Aorta (tissue), 5 donors: Measurements from ENCODE around the gene GGA2. TPM values are rescaled to one million over a fixed set of nuclear protein-coding genes. Genes with fewer than 3 reads are reported as not detected.

Experiments used
- ATAC-seq: fragments of 200-7000 bp; cut with Tn5 transposase; one replicate; pipeline ENCODE4 v1.9.1; 2022; ENCODE audit warnings: moderate library complexity; ENCODE audit not compliant: low FRiP score
- DNase-seq, 2 donors: peaks; one replicate each; pipeline ENCODE4 v3.0.0-alpha.2; 2020
- H3K27ac ChIP-seq, 2 donors: one replicate each; pipeline ENCODE4 v1.5.1; 2013; ENCODE audit warnings: low read length in 2 of 2, mild to moderate bottlenecking in 2 of 2, moderate library complexity in 2 of 2, control low read depth in 1 of 2, inconsistent platforms in 1 of 2, low read depth in 1 of 2
- H3K27me3 ChIP-seq, 2 donors: one replicate each; pipeline ENCODE4 v1.6.1; 2013; ENCODE audit warnings: control low read depth in 1 of 2, low read length in 1 of 2, mild to moderate bottlenecking in 1 of 2, moderate library complexity in 1 of 2; ENCODE audit not compliant: insufficient read depth in 2 of 2, control insufficient read depth in 1 of 2
- H3K36me3 ChIP-seq, 2 donors: one replicate each; pipeline ENCODE4 v1.6.1; 2013; ENCODE audit warnings: control low read depth in 1 of 2, low read length in 1 of 2, mild to moderate bottlenecking in 1 of 2; ENCODE audit not compliant: insufficient read depth in 2 of 2, control insufficient read depth in 1 of 2
- H3K4me1 ChIP-seq, 2 donors: one replicate each; pipeline ENCODE4 v1.6.1; 2013; ENCODE audit warnings: low read length in 2 of 2, control low read depth in 1 of 2, mild to moderate bottlenecking in 1 of 2, moderate library complexity in 1 of 2; ENCODE audit not compliant: insufficient read depth in 2 of 2, control insufficient read depth in 1 of 2
- H3K4me3 ChIP-seq, 2 donors: one replicate each; pipeline ENCODE4 v1.5.1; 2013; ENCODE audit warnings: low read length in 2 of 2, control low read depth in 1 of 2, mild to moderate bottlenecking in 1 of 2
- H3K9me3 ChIP-seq: one replicate; pipeline ENCODE4 v1.6.1; 2013; ENCODE audit warnings: mild to moderate bottlenecking, low read length; ENCODE audit not compliant: control insufficient read depth
- WGBS, 2 donors: extraction: QIAGEN DNeasy Blood & Tissue Kit; methylation state at CpG; one replicate each; pipeline ENCODE4 v1.1.7; 2013; 5-methylcytosine and 5-hydroxymethylcytosine counted together
- intact Hi-C, 2 donors: fragments of 100-400 bp; cut with DNase I; formaldehyde crosslinking; loops; one replicate each; pipeline versions ENCODE4 v1.14.2 to v1.15.0; 2022
- polyA plus RNA-seq, 2 donors: library from polyadenylated mRNA; stranded (reverse); fragments of 200-250 nt; gene quantifications; one replicate each; pipeline ENCODE4 v1.2.3, GENCODE V29; 2013
- total RNA-seq, 2 donors: library from RNA; stranded (reverse); fragmentation: NEBNext Ultra II Directional; extraction: Animal tissue kit (Norgen Biotek cat#: 25700); gene quantifications; one replicate each; pipeline ENCODE4 v1.2.1, GENCODE V29; 2021
- donor health status: healthy with polysubstance abuse.
- donor health status: Bipolar disorder and iron deficiency.
- donor health status: DM: no; HTN: no; CAD: no.
- donor health status: DM: no; HTN: no; CAD: no.
- donor health status: DM: yes; HTN: yes; CAD: no.

GGA2 gene
- total and polyA plus RNA-seq, 4 donors = 12.0 to 84.9 (median 33.1) TPM

DNA sequence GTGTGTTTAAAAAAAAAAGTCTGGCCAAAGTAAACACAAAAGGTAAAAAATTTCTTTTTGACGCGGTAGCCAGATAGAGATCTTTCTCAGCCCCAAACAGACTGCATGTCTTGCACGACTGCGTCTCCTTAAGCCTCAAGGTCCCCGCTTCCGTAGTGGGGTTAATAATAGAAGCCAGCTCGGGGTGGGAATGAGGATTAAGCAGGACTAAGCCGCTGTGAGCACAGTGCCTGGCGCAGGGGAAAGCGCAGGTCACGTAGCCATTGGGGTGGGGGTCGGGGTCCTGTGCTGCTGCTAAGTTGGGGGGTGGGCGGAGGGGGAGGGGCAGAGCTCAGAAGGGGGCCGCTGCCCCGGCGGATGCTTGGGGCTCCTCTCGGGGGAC lies 521 bp downstream of the GGA2 start:
- no peaks in the 10 kb centered on the region for H3K27me3 ChIP-seq
- peaks cover 0 to under 1% of the 10 kb centered on the region in 2 donors for H3K36me3 ChIP-seq
- ATAC-seq = peak; percentile 33
- peak in 1 of 2 donors; percentile 36 for DNase-seq
- H3K27ac ChIP-seq = no peak overlapping the region
- H3K4me1 ChIP-seq = no peaks in the 10 kb centered on the region
- WGBS, 2 donors = 0 to 1% methylated on average over 12 to 17 of the region's 17 CpGs
- H3K9me3 ChIP-seq = no peaks in the 10 kb centered on the region
- intact Hi-C loops = loop anchor here in 1 of 2 donors (5.0 kb wide), 1 partner anchor 48 kb away; the partner anchor contains the start of genes EARS2 and UBFD1
- peak overlapping the region; percentile 81 to 86 for H3K4me3 ChIP-seq

- intact Hi-C loops = loop anchor here in 1 of 2 donors (5.0 kb wide), 1 partner anchor 48 kb away; the partner anchor contains the start of genes EARS2 and UBFD1
- WGBS, 2 donors = 1 to 4% methylated on average over 5 of the region's 5 CpGs
Measured at GRCh38 chr16:23509441-23509754, 896 bp downstream of the GGA2 start.

GRCh38 chr16:23508589-23509440 lies 1.5 kb downstream of the GGA2 start:
- 1 to 3% methylated on average over 28 of the region's 28 CpGs for WGBS, 2 donors
- Histone ChIP-seq H3K4me3 (peak overlapping the region; percentile 81 to 86), H3K27ac (peak overlapping the region in 1 of 2 donors; percentile 13), H3K4me1 (peaks cover 0 to 2% of the 10 kb centered on the region in 2 donors), H3K36me3 (no peaks in the 10 kb centered on the region), H3K27me3 (no peaks in the 10 kb centered on the region), H3K9me3 (no peaks in the 10 kb centered on the region)
- DNase-seq (peak in 1 of 2 donors; percentile 47), ATAC-seq (no peak)
- intact Hi-C loops = loop anchor here in 1 of 2 donors (5.0 kb wide), 1 partner anchor 48 kb away; the partner anchor contains the start of genes EARS2 and UBFD1

More at GRCh38 chr16:23509441-23509754, 896 bp downstream of the GGA2 start:
- Histone ChIP-seq H3K4me1 (no peaks in the 10 kb centered on the region), H3K9me3 (no peaks in the 10 kb centered on the region), H3K27ac (no peak overlapping the region), H3K36me3 (no peaks in the 10 kb centered on the region), H3K27me3 (no peaks in the 10 kb centered on the region), H3K4me3 (peak overlapping the region; percentile 81 to 86)
- no peak for ATAC-seq
- no peak for DNase-seq

GRCh38 chr16:23506606-23506994 lies 3.7 kb downstream of the GGA2 start:
- WGBS, 2 donors = 94 to 97% methylated on average over 8 of the region's 8 CpGs
- no peak overlapping the region for H3K4me3 ChIP-seq
- peaks cover 0 to 2% of the 10 kb centered on the region in 2 donors for H3K4me1 ChIP-seq
- DNase-seq (no peak), ATAC-seq (no peak)
- no peaks in the 10 kb centered on the region for H3K36me3 ChIP-seq
- intact Hi-C loops = loop anchor here in 1 of 2 donors (5.0 kb wide), 1 partner anchor 51 kb away; the partner anchor contains the start of genes EARS2 and UBFD1
- H3K9me3 ChIP-seq = no peaks in the 10 kb centered on the region
- H3K27ac ChIP-seq = no peak overlapping the region
- H3K27me3 ChIP-seq = no peaks in the 10 kb centered on the region

- Histone ChIP-seq H3K27me3 (no peaks in the 10 kb centered on the region), H3K4me1 (peaks cover 0 to 2% of the 10 kb centered on the region in 2 donors), H3K4me3 (no peak overlapping the region), H3K27ac (no peak overlapping the region), H3K36me3 (no peaks in the 10 kb centered on the region), H3K9me3 (no peaks in the 10 kb centered on the region)
- intact Hi-C loops = loop anchor here in 1 of 2 donors (5.0 kb wide), 1 partner anchor 51 kb away; the partner anchor contains the start of genes EARS2 and UBFD1
- DNase-seq = no peak
- ATAC-seq = no peak
- 77 to 87% methylated on average over 7 of the region's 7 CpGs for WGBS, 2 donors
Measured at GRCh38 chr16:23505671-23506605, 4.4 kb downstream of the GGA2 start.

DNA sequence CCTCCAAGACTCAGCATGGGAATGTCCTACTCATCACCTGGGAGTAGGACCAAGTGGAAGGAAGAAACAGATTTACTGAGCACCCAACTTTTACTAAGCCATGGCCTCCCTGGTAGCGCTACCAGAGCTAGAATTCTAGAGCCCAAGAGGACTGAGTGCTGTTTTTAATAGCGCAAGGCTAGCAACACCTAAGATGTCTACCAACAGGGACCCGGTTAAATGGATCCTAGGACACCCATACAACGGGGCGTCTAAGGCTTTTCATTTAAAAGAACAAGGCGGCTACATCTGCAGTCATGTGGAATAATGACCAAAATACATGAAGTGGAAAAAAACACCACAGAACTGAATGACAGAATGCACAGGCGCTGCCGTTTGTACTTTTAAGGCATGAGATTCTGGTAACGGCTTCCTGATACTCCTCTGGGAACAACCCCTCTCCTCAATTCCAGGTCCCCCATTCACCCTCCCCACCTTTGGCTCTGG lies 5.1 kb downstream of the GGA2 start:
- Histone ChIP-seq H3K4me3 (no peak overlapping the region), H3K36me3 (no peaks in the 10 kb centered on the region), H3K27ac (peak overlapping the region in 1 of 2 donors; percentile 2), H3K9me3 (no peaks in the 10 kb centered on the region), H3K27me3 (no peaks in the 10 kb centered on the region), H3K4me1 (peaks cover 0 to 2% of the 10 kb centered on the region in 2 donors)
- ATAC-seq = no peak
- intact Hi-C loops = loop anchor here in 1 of 2 donors (5.0 kb wide), 1 partner anchor 52 kb away; the partner anchor contains the start of genes EARS2 and UBFD1
- DNase-seq = no peak
- WGBS, 2 donors = 89 to 95% methylated on average over 9 of the region's 9 CpGs

- Histone ChIP-seq H3K27me3 (no peaks in the 10 kb centered on the region), H3K27ac (peak overlapping the region in 1 of 2 donors; percentile 56), H3K9me3 (no peaks in the 10 kb centered on the region), H3K4me1 (peaks cover 0 to 2% of the 10 kb centered on the region in 2 donors), H3K4me3 (no peak overlapping the region), H3K36me3 (no peaks in the 10 kb centered on the region)
- intact Hi-C loops = loop anchor here in 1 of 2 donors (5.0 kb wide), 1 partner anchor 53 kb away; the partner anchor contains the start of genes EARS2 and UBFD1
- WGBS, 2 donors = 30% methylated on average over 13 of the region's 13 CpGs
- peak; percentile 63 for ATAC-seq
- peak; percentile 84 to 90 for DNase-seq
Measured at GRCh38 chr16:23504453-23505179, 5.7 kb downstream of the GGA2 start.
